H1 (cell line): ENCODE results near the gene G6PC1. TPM values are rescaled to one million over a fixed set of nuclear protein-coding genes. Genes with fewer than 3 reads are reported as not detected.

Experiments used
- CBX5 ChIP-seq: fragments of 300-800, 300-1000 bp; sonication (generic); IDR thresholded peaks from 2 replicates; pipeline ENCODE4 v1.7.1; 2016; ENCODE audit warnings: antibody characterized with exemption, low read length, low read depth
- GTF2F1 ChIP-seq: IDR thresholded peaks from 2 replicates; pipeline ENCODE4 v1.6.1; 2012; ENCODE audit warnings: low read depth, low read length, improper control_type of control experiment, borderline replicate concordance
- POU5F1 ChIP-seq: IDR thresholded peaks from 2 replicates; pipeline ENCODE4 v1.6.1; 2011; ENCODE audit warnings: low read depth, mild to moderate bottlenecking, low read length, moderate library complexity
- SAP30 ChIP-seq: fragments of 300-600 bp; sonication (generic); IDR thresholded peaks from 2 replicates; pipeline ENCODE4 v1.7.1; 2012; ENCODE audit warnings: low read length, moderate library complexity, mild to moderate bottlenecking, inconsistent platforms; ENCODE audit not compliant: insufficient read depth, insufficient replicate concordance
- polyA plus RNA-seq, 7 experiments: library from polyadenylated mRNA; depleted of rRNA in 3 of 7; stranded (reverse) in 5 of 7; unstranded in 2 of 7; fragments of >200 nt in 5 of 7; fragments of 200-250 nt in 2 of 7; gene quantifications; 1 replicate in 5 of 7; 2 replicates in 1 of 7; 4 replicates in 1 of 7; pipeline versions ENCODE4 v1.2.1 to v1.2.3, GENCODE V29; 2011 to 2013; ENCODE audit warnings: missing spikeins in 2 of 7, mixed read lengths in 2 of 7
- total RNA-seq: library from RNA; stranded (reverse); fragmentation: NEBNext Ultra II Directional; extraction: Animal tissue kit (Norgen Biotek cat#: 25700); gene quantifications from 2 replicates; pipeline ENCODE4 v1.2.1, GENCODE V29; 2021
- TF ChIP-seq, protein P1 (sequence below), 3 experiments: IDR thresholded peaks; 1 replicate in 2 of 3; 2 replicates in 1 of 3; pipeline versions ENCODE4 v1.5.1 to v1.6.1; 2011; ENCODE audit warnings: low read length in 3 of 3, mild to moderate bottlenecking in 3 of 3, inconsistent platforms in 2 of 3, low read depth in 1 of 3, moderate library complexity in 1 of 3; ENCODE audit not compliant: insufficient read depth in 1 of 3; ENCODE audit errors: control extremely low read depth in 1 of 3
- TF ChIP-seq, protein P2 (sequence below): IDR thresholded peaks from 2 replicates; pipeline ENCODE4 v1.6.1; 2011; ENCODE audit warnings: low read depth, mild to moderate bottlenecking, low read length; ENCODE audit not compliant: insufficient read depth
- TF ChIP-seq, protein P3 (sequence below): IDR thresholded peaks from 2 replicates; pipeline ENCODE4 v1.6.1; 2011; ENCODE audit warnings: low read length, improper control_type of control experiment

G6PC1 gene
- total and polyA plus RNA-seq, 2 of the 8 experiments (the other 6 are each of a cell fraction or from before 2014, with no cell fraction given): 0.02 TPM; not detected in 1

DNA sequence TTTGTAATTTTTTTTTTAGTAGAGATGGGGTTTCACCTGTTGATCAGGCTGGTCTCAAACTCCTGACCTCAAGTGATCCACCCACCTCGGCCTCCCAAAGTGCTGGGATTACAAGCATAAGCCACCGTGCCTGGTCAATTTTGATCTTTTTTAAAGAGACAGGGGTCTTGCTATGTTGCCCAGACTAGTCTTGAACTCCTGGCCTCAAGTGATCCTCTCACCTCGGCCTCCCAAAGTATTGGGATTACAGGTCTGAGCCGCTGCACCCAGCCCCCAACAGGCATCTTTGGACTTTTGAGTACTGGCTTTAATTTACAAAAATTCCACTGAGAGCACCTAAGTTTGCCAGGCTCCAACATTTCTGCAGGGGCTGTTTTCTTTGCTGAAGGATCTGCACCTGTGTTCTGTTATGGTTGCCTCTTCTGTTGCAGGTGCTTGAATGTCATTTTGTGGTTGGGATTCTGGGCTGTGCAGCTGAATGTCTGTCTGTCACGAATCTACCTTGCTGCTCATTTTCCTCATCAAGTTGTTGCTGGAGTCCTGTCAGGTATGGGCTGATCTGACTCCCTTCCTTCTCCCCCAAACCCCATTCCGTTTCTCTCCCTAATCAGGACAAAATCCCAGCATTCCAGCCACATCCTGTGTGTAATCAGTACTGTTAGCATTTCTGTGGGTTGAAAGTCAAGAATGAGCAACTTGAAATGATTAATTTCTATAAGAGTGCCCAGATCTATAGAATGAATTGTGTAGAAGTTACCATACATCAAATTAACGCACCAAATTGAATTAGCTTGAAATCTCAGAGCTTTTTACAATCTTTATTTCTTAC lies 8.5 kb downstream of the G6PC1 start (continued):
- TF ChIP-seq, protein P1, sequence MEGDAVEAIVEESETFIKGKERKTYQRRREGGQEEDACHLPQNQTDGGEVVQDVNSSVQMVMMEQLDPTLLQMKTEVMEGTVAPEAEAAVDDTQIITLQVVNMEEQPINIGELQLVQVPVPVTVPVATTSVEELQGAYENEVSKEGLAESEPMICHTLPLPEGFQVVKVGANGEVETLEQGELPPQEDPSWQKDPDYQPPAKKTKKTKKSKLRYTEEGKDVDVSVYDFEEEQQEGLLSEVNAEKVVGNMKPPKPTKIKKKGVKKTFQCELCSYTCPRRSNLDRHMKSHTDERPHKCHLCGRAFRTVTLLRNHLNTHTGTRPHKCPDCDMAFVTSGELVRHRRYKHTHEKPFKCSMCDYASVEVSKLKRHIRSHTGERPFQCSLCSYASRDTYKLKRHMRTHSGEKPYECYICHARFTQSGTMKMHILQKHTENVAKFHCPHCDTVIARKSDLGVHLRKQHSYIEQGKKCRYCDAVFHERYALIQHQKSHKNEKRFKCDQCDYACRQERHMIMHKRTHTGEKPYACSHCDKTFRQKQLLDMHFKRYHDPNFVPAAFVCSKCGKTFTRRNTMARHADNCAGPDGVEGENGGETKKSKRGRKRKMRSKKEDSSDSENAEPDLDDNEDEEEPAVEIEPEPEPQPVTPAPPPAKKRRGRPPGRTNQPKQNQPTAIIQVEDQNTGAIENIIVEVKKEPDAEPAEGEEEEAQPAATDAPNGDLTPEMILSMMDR (IDR thresholded peaks at IDR 0.05; ENCODE audit: control extremely low read depth in 1 of 3, insufficient read depth in 1 of 3, low read depth in 1 of 3, low read length in 3 of 3): no peak
- TF ChIP-seq SAP30 (no peak), POU5F1 (no peak), CBX5 (no peak), GTF2F1 (no peak)
- TF ChIP-seq, protein P2, sequence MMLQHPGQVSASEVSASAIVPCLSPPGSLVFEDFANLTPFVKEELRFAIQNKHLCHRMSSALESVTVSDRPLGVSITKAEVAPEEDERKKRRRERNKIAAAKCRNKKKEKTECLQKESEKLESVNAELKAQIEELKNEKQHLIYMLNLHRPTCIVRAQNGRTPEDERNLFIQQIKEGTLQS: no peak
- TF ChIP-seq, protein P3, sequence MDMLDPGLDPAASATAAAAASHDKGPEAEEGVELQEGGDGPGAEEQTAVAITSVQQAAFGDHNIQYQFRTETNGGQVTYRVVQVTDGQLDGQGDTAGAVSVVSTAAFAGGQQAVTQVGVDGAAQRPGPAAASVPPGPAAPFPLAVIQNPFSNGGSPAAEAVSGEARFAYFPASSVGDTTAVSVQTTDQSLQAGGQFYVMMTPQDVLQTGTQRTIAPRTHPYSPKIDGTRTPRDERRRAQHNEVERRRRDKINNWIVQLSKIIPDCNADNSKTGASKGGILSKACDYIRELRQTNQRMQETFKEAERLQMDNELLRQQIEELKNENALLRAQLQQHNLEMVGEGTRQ: no peak
